ENCODE data around the gene GMPR2.

The GMPR2 gene

GRCh38 chr14:24270537-24271133 is 37.9 kb downstream of the GMPR2 start:
- DNase-seq, result no peak

GRCh38 chr14:24271134-24271833 is 38.6 kb downstream of the GMPR2 start, which contains the start of gene RABGGTA:
Gene RABGGTA (minus strand): TSS chr14:24271597. CDS start chr14:24271115, 482 bp downstream.
- DNase-seq, result peak; percentile 59

GRCh38 chr14:24271834-24272263 is 39.1 kb downstream of the GMPR2 start:
- no peak for DNase-seq

GRCh38 chr14:24272467-24272866 is 39.7 kb downstream of the GMPR2 start:
- DNase-seq, result no peak

GRCh38 chr14:24273422-24273998 is 40.8 kb downstream of the GMPR2 start:
- DNase-seq, result no peak

- DNase-seq, result no peak
These were observed 41.4 kb downstream of the GMPR2 start for GRCh38 chr14:24274101-24274543.

- DNase-seq, result no peak
These were observed 44.3 kb downstream of the GMPR2 start for GRCh38 chr14:24277071-24277470.

GRCh38 chr14:24277606-24278321 is 45.0 kb downstream of the GMPR2 start:
- no peak for DNase-seq

- no peak for DNase-seq
These were observed 45.7 kb downstream of the GMPR2 start for GRCh38 chr14:24278424-24278823.

- no peak for DNase-seq
These were observed 46.8 kb downstream of the GMPR2 start for GRCh38 chr14:24279301-24280186.

- no peak for DNase-seq
These were observed 48.2 kb downstream of the GMPR2 start for GRCh38 chr14:24280797-24281460.

- DNase-seq, result no peak
These were observed 48.9 kb downstream of the GMPR2 start for GRCh38 chr14:24281636-24282035.

- no peak for DNase-seq
These were observed 50.0 kb downstream of the GMPR2 start for GRCh38 chr14:24282736-24283135.

- no peak for DNase-seq
These were observed 51.2 kb downstream of the GMPR2 start for GRCh38 chr14:24283796-24284460.

- no peak for DNase-seq
These were observed 51.8 kb downstream of the GMPR2 start for GRCh38 chr14:24284501-24285035.

GRCh38 chr14:24285351-24285750 is 52.6 kb downstream of the GMPR2 start:
- no peak for DNase-seq

- no peak for DNase-seq
These were observed 54.3 kb downstream of the GMPR2 start for GRCh38 chr14:24286996-24287395.

All from T1000 (cell line).